ENCODE data around the gene SWI5.

Gene SWI5

GRCh38 chr9:128335161-128335560, 59.1 kb downstream of the SWI5 start:
- H3K4me3 ChIP-seq (ENCODE audit: insufficient read depth, low read length, poor library complexity, severe bottlenecking) = no peak overlapping the region
- H3K9me3 ChIP-seq (ENCODE audit: insufficient read depth, low read length) = no peaks in the 10 kb centered on the region
- H3K27ac ChIP-seq (ENCODE audit: low read depth, low read length) = no peak overlapping the region
- no peaks in the 10 kb centered on the region for H4K20me1 ChIP-seq (ENCODE audit: low read depth, low read length)
- peaks cover 7% of the 10 kb centered on the region; the same call in 1 of the 2 replicates for H3F3A ChIP-seq (ENCODE audit: insufficient read depth)
- no peak overlapping the region for H2AFZ ChIP-seq (ENCODE audit: low read depth, low read length, severe bottlenecking)
- no peaks in the 10 kb centered on the region for H3K36me3 ChIP-seq (ENCODE audit: low read length)
- no peaks in the 10 kb centered on the region for H3K9me2 ChIP-seq (replicated peaks; ENCODE audit: insufficient read depth, low read length)
- H3K27me3 ChIP-seq (ENCODE audit: low read length) = no peaks in the 10 kb centered on the region
- no peaks in the 10 kb centered on the region for H3K79me2 ChIP-seq (ENCODE audit: insufficient read depth, low read length)
- TF ChIP-seq CTCF (IDR thresholded peaks at IDR 0.05; ENCODE audit: insufficient read depth, low read length, poor library complexity, severe bottlenecking) (no peak), EZH2phosphoT487 (conservative IDR thresholded peaks at IDR 0.05; ENCODE audit: low read length) (no peak)
- H3K9ac ChIP-seq (ENCODE audit: low read length) = no peak overlapping the region
- no peak overlapping the region for H3K4me2 ChIP-seq (ENCODE audit: low read depth, low read length, poor library complexity, severe bottlenecking)

GRCh38 chr9:128335914-128336313, 59.8 kb downstream of the SWI5 start:
- Histone ChIP-seq H3K36me3 (ENCODE audit: low read length) (no peaks in the 10 kb centered on the region), H3K4me2 (ENCODE audit: low read depth, low read length, poor library complexity, severe bottlenecking) (no peak overlapping the region), H4K20me1 (ENCODE audit: low read depth, low read length) (no peaks in the 10 kb centered on the region), H2AFZ (ENCODE audit: low read depth, low read length, severe bottlenecking) (no peak overlapping the region), H3K27me3 (ENCODE audit: low read length) (no peaks in the 10 kb centered on the region), H3K9ac (ENCODE audit: low read length) (no peak overlapping the region), H3F3A (ENCODE audit: insufficient read depth) (peaks cover 7% of the 10 kb centered on the region; the same call in 1 of the 2 replicates), H3K9me2 (replicated peaks; ENCODE audit: insufficient read depth, low read length) (no peaks in the 10 kb centered on the region), H3K9me3 (ENCODE audit: insufficient read depth, low read length) (no peaks in the 10 kb centered on the region), H3K4me3 (ENCODE audit: insufficient read depth, low read length, poor library complexity, severe bottlenecking) (no peak overlapping the region), H3K79me2 (ENCODE audit: insufficient read depth, low read length) (no peaks in the 10 kb centered on the region), H3K27ac (ENCODE audit: low read depth, low read length) (no peak overlapping the region)
- TF ChIP-seq CTCF (IDR thresholded peaks at IDR 0.05; ENCODE audit: insufficient read depth, low read length, poor library complexity, severe bottlenecking) = no peak
- no peak for TF ChIP-seq EZH2phosphoT487 (conservative IDR thresholded peaks at IDR 0.05; ENCODE audit: low read length)

GRCh38 chr9:128337936-128338335, 61.9 kb downstream of the SWI5 start:
- Histone ChIP-seq H3K27me3 (ENCODE audit: low read length) (no peaks in the 10 kb centered on the region), H3K27ac (ENCODE audit: low read depth, low read length) (no peak overlapping the region), H3F3A (ENCODE audit: insufficient read depth) (peaks cover 7% of the 10 kb centered on the region; the same call in 1 of the 2 replicates), H3K9me2 (replicated peaks; ENCODE audit: insufficient read depth, low read length) (no peaks in the 10 kb centered on the region), H3K4me3 (ENCODE audit: insufficient read depth, low read length, poor library complexity, severe bottlenecking) (no peak overlapping the region), H3K79me2 (ENCODE audit: insufficient read depth, low read length) (no peaks in the 10 kb centered on the region), H3K36me3 (ENCODE audit: low read length) (no peaks in the 10 kb centered on the region), H3K4me2 (ENCODE audit: low read depth, low read length, poor library complexity, severe bottlenecking) (no peak overlapping the region), H3K9me3 (ENCODE audit: insufficient read depth, low read length) (no peaks in the 10 kb centered on the region), H4K20me1 (ENCODE audit: low read depth, low read length) (no peaks in the 10 kb centered on the region), H2AFZ (ENCODE audit: low read depth, low read length, severe bottlenecking) (no peak overlapping the region), H3K9ac (ENCODE audit: low read length) (no peak overlapping the region)
- TF ChIP-seq EZH2phosphoT487 (conservative IDR thresholded peaks at IDR 0.05; ENCODE audit: low read length) (no peak), CTCF (IDR thresholded peaks at IDR 0.05; ENCODE audit: insufficient read depth, low read length, poor library complexity, severe bottlenecking) (no peak)
